ENCODE results near the gene MCF2L.

The MCF2L gene

DNA sequence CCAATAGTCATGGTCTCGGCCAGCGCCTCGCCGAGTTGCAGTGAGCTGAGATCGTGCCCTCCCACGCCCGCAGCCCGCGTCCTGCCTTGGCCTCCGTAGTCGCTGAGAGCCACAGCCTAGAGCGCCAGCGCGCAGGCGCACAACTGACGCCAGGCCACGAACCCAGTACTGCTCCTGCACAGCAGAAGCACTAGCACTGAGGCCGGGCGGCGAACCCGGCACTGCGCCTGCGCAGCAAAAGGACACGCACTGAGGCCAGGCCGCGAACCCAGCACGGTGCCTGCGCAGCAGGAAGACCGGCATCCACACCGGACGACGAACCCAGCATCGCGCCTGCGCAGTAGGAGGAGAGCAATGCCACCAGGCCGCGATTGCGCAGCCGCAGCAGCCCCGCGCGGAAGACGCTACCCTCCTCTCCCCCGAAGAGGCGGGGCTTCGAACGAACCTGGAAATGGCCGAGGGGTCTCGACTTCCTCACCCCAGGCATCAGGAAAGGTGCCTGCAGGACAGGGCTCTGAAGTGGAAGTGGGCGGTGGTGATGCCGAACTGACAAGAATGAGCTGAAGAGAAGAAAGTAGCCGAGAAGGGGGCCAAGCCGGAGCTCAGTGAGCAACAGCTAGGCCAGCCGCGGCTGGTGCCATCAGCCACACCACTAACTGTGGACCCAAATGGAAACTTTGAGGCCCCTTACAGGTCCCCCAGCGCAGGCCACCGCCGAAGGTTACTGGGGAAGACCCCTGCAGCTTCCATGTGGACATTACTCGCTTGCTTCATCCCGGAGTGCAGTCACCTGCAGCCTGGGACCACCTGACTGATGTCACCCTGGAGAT is 161.1 kb downstream of the MCF2L start:
- DNase-seq (ENCODE audit: low read depth): no peak

DNA sequence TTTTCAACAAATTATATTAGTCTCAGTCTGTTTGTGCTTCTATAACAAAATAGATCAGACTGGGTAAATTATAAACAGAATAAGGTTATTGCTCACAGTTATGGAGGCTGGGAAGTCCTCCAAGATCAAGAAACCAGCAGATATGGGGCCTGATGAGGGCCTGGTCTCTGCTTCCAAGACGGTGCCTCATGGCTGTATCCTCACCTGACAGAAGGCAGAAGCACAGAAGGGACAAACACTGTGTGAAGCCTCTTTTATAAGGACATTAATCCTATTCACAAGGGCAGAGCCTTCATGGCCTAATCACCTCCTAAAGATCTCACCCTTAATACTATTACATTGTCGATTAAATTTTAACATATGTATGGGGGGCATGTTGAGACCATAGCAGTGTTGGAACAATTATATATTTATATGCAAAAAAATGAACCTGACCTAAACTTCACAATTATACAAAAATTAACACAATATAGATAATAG is 166.3 kb downstream of the MCF2L start:
- DNase-seq (ENCODE audit: low read depth): no peak

DNA sequence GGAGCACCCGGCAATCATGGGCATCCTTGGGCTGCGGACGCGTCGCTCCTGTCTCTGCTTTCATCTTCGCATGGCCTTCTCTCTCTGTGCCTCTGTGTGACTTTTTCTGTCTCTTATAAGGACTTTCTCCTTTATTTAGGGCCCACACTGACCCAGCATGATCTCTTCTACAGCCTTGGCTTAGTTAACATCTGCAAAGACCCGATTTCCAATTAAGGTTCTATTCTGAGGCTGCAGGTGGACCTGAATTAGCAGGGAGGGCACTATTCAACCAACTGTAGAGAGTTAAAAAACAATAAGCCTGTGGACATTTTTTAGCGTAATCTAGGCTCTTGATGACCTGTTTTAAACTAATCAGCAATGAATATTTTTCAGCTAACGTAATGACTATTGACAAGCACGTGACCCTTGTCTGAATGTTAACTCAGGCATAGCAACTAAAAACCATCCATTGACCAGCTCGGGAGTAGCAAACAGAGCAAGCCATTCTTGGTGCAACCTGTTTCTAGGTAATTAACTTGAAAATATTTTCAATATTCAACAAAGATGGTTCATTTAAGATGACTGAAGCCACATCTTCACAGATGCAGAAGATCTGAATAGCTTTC is 168.8 kb downstream of the MCF2L start:
- no peak for DNase-seq (ENCODE audit: low read depth)

DNA sequence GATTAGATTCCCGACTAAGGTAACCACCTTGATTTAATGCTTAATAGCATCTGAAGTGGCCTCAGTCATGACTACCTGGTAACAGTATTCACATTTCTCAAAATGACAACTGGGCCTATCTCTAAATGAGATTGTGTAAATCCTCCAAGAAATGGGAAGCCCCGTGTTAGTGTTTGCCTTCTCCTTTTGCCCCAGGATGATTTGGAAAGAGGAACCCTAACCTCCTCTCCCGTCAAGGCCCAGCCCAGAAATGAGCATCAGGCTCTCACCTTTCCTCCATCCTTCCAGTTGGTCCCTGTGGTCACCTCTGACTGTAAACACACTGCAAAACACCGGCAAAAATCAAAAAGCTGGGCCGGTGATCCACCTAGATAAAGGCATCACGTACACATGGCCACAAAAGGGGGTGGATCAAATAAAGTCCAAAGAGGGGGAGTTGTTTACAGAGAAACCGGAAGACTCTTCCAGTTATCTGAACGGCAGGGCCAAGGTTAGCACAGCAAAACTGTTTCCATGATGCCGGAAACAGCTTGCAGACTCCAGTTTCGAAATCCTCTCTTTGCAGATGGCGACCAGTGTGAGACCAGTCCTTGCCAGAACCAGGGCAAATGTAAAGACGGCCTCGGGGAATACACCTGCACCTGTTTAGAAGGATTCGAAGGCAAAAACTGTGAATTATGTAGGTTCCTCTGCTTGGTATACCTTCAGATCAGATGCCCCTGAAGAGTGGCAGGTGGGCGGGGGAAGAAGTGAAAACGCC is 170.0 kb downstream of the MCF2L start:
- DNase-seq (ENCODE audit: low read depth): no peak

DNA sequence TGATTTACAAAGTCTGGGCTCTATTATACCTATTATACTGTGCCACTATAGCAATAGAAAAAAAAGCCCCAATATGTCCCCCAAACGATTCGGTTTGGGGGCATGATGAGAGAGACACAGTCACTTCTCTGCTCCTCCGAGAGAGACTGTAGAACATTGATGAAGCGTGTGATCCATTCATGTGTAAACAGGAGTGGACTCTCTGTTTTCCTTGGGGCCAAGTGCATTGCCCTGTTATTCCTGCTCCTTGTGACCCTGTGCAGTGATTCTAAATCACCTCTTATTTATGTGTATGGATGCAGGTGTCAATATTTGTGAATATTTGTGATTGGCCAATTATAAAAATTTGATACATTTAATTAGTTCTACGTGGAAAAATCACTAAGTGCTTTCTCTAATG is 170.6 kb downstream of the MCF2L start:
- no peak for DNase-seq (ENCODE audit: low read depth)

DNA sequence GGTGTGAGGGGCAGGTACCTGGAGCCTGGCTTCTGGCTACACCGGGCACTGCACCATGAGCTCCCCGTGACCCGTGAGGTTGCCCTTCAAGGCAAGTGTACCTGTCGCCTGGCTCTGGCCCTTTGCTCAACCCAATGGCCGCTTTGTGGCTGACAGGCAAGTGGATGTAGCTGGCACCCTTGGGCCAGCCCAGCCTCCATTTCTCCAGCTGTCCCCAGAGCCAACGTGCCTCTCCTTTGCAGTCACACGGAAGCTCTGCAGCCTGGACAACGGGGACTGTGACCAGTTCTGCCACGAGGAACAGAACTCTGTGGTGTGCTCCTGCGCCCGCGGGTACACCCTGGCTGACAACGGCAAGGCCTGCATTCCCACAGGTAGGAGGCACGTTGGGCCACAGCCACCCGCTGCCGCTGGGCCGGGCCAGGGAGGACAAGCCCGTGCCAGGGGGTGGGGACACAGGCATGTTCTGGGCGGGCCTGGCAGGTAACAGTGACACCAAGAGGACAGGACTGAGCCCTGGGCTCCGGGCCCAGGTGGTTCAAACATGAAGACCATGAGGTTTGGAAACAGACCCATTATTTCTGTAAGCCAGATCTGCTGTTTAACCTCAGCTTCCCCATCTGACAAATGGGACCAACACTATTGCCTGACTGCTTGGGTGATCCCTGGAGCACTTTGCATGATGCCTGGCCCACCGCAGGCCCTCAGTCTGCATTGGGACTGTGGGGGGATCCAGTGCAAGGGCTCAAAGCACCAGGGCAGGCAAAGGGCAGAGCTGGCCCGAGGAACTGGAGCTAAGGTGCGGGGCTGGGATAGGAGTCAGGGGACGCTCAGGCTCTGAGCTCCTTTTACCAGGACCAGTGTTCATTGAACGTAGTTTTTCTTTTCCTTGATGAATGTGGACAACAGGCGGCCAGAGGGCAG is 171.9 kb downstream of the MCF2L start:
- no peak for DNase-seq (ENCODE audit: low read depth)

DNA sequence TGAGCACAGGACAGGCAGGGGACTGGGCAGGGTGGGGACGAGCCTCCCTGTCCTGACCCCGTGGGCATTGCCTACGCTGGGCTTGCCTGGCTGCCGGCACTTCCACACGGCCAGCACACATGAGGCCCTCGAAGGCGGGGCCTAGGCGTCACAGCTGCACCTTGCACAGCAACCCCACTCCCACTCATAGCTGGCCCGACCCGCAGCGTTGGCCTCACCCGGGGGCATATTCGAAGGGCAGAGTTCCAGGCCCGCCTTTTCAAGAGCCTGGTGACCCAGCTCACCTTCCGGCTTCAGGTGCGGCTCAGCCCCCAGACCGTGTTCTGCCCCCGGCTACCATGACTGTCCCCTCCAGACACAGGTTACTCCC is 172.6 kb downstream of the MCF2L start:
- no peak for DNase-seq (ENCODE audit: low read depth)

DNA sequence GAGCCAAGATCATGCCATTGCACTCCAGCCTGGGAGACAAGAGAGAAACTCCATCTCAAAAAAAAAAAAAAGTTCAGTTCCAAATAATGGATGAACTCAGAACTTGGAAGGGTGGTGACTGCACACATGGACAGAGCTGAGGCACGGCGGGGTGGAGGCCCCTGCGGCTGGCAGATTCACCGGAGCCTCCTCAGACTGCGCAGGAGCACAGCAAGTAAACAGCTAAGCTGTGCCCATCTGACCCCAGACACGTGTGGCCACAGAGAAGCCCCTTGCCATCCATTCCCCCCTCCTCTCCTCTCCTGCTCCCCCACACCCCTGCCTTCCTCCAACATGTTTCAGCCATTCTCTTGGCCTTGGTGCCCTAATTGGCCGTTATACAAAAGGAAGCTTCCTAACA is 173.9 kb downstream of the MCF2L start:
- no peak for DNase-seq (ENCODE audit: low read depth)

DNA sequence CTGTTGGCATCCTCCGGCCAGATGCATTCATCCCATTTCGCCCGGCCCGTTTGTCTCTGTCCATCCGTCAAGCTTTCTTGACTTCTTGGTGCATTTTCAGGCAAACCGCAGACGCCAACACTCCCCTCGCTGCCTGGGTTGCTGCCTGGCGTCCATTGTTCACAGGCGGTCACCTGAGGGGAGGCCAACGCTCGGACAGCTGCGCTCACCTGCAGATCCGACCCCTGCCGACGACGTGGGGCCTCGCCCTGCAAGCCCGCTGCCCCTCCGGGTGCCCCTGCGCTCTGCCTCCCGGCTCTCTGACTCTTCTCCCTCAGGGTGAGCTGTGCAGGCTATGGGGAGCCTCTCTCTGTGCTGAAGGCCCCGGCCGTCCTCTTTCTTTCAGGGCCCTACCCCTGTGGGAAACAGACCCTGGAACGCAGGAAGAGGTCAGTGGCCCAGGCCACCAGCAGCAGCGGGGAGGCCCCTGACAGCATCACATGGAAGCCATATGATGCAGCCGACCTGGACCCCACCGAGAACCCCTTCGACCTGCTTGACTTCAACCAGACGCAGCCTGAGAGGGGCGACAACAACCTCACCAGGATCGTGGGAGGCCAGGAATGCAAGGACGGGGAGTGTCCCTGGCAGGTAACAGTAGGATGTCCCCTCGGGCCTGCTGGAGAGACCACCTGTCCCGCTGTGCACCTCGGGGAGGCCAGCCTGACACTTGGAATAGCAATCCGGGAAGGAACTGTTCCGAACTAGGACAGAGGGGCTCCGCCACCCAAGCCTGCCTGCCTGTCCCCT is 174.6 kb downstream of the MCF2L start:
- DNase-seq (ENCODE audit: low read depth): no peak

DNA sequence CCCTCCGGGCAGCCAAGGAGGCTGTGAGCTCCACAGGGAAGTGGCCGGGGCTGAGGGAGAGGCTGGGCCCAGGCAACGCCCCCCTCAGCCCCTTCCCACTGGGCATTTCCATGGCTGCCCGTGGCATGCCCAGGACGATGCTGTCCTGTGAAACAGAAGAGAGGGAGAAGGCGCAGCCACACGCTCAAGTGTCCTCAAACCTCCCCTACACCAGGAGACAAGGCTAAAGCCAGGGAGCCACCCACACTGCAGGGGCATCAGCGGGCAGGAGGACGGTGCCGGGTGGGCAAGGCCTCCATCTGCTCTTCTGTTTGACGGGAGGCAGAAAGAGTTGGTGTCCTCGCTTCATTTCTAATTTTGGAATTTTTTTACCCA is 175.2 kb downstream of the MCF2L start:
- no peak for DNase-seq (ENCODE audit: low read depth)

DNA sequence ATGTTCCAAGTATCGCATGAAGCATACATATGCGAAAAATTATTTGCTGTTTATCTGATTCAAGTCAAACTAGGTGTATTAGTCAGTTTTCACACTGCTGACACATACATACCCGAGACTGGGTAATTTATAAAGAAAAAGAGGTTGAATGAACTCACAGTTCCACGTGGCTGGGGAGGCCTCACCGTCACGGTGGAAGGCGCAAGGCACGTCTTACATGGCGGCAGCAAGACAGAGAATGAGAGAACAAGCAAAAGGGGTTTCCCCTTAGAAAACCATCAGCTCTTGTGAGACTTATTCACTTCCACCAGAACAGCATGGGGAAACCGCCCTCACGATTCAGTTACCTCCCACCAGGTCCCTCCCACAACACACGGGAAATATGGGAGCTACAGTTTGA is 176.5 kb downstream of the MCF2L start:
- DNase-seq (ENCODE audit: low read depth): no peak

DNA sequence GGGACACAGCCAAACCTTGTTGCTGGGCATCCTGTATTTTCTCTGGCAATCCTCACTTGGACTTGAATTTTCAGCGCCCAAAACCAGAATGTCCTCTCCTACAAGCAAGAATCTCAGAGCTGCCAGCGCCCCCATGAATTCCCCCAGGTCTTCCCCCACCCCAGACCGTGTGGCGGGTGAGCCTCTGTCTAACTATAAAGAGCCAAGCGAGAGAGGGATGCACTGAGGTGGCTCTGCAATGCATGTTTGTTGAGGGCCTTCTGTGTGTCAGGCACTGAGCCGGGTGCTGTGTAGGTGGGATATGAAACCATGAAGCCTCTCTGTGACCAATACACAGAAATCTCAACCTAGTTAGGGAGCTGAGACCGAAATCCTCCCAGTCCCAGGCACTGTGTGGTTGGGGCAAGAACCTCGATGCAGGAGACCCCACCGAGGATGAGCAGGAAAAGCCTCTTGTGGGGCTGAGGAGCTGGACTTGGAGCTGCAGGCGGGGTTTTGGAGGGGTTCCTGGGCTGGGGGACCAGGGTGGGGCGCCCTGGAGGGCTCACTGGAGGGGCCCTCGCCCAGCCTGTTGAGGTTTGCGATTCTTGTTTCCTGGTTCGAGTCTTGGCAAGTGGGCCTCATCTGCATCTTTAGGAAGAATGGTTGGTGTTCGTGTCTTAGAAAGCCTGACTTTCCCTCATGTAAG is 177.0 kb downstream of the MCF2L start:
- DNase-seq (ENCODE audit: low read depth): no peak

DNA sequence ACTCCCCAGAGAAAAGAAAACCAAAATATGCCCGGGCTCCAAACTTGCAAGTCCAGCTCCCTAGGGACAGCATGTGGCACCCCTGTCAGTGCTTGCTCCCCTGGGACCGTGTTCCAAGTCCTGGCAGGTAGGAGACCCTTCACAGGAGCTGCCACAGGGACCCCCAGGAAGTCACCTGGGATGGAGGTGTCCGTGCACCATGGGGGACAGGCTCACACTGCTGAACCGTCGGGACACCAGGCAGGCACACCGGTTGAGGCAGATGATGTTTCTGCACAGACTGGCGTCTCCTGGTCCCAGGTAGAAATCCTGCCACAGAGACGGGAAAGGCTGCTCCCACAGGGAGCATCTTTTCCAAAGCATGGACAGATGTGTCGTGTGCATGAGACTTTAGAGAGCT is 177.7 kb downstream of the MCF2L start:
- no peak for DNase-seq (ENCODE audit: low read depth)

DNA sequence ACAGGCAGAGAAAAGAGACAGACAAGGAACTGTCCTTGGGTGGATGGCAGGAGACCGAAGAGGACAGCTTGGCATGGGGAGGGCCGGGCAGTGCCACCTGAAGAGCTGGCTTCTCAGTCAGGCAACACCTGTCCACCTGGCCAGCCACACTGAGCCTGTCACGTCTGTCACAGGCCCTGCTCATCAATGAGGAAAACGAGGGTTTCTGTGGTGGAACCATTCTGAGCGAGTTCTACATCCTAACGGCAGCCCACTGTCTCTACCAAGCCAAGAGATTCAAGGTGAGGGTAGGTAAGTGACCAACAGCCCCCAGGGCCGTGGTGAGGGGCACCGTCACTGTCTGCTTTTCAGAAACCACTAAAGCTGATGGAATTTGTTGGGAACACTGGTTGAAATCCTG is 178.2 kb downstream of the MCF2L start:
- DNase-seq (ENCODE audit: low read depth): no peak

DNA sequence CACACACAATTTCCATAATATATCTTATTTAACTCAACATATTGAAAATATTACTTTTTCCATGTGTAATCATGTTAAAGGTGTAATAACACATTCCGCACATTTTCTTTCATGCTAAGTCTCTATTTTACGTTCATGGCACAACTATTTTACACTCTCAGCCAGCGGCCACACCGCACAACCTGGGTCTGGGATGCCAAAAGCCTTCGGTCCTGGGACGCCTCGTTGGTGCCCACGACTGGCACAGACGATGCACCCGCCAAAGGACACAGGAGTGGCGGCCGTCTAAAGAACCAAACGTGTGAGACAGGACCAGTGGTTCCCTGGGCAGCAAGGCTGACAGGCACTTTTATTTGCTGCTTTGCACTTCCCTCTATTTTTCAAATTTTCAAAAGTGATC is 179.4 kb downstream of the MCF2L start:
- DNase-seq (ENCODE audit: low read depth): no peak

DNA sequence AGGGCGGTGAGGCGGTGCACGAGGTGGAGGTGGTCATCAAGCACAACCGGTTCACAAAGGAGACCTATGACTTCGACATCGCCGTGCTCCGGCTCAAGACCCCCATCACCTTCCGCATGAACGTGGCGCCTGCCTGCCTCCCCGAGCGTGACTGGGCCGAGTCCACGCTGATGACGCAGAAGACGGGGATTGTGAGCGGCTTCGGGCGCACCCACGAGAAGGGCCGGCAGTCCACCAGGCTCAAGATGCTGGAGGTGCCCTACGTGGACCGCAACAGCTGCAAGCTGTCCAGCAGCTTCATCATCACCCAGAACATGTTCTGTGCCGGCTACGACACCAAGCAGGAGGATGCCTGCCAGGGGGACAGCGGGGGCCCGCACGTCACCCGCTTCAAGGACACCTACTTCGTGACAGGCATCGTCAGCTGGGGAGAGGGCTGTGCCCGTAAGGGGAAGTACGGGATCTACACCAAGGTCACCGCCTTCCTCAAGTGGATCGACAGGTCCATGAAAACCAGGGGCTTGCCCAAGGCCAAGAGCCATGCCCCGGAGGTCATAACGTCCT is 180.0 kb downstream of the MCF2L start:
- no peak for DNase-seq (ENCODE audit: low read depth)
